H9 (cell line): ENCODE measurements around the gene FNDC3A. TPM values are rescaled to one million over a fixed set of nuclear protein-coding genes. Genes with fewer than 3 reads are reported as not detected.

Experiments
- DNase-seq: peaks from one replicate; pipeline ENCODE4 v3.0.0-alpha.2; 2017
- H2AFZ ChIP-seq: one replicate; pipeline ENCODE4 v1.6.1; 2013; ENCODE audit warnings: mild to moderate bottlenecking, low read length, control low read depth, moderate library complexity
- H2AK5ac ChIP-seq: 2 replicates; pipeline ENCODE4 v1.6.1; 2013; ENCODE audit warnings: low read length, control low read depth, mixed read lengths; ENCODE audit not compliant: insufficient read length
- H2BK120ac ChIP-seq: one replicate; pipeline ENCODE4 v1.6.1; 2013; ENCODE audit warnings: low read depth, mild to moderate bottlenecking, low read length, control low read depth, inconsistent platforms; ENCODE audit not compliant: poor library complexity, severe bottlenecking
- H2BK12ac ChIP-seq: 2 replicates; pipeline ENCODE4 v1.6.1; 2013; ENCODE audit warnings: low read length, control low read depth, mixed read lengths, low read depth; ENCODE audit not compliant: insufficient read length
- H2BK15ac ChIP-seq: 2 replicates; pipeline ENCODE4 v1.6.1; 2013; ENCODE audit warnings: low read depth, low read length, control low read depth
- H2BK20ac ChIP-seq: one replicate; pipeline ENCODE4 v1.6.1; 2013; ENCODE audit warnings: low read depth, mild to moderate bottlenecking, low read length, control low read depth, inconsistent platforms; ENCODE audit not compliant: poor library complexity, severe bottlenecking
- H2BK5ac ChIP-seq: 2 replicates; pipeline ENCODE4 v1.6.1; 2013; ENCODE audit warnings: low read length, control low read depth, mixed read lengths; ENCODE audit not compliant: insufficient read length
- H3K14ac ChIP-seq: 2 replicates; pipeline ENCODE4 v1.6.1; 2013; ENCODE audit warnings: low read length, control low read depth; ENCODE audit not compliant: insufficient read depth
- H3K18ac ChIP-seq: 2 replicates; pipeline ENCODE4 v1.6.1; 2013; ENCODE audit warnings: low read depth, mild to moderate bottlenecking, mixed read lengths, low read length, control low read depth; ENCODE audit not compliant: insufficient read length
- H3K23ac ChIP-seq: 2 replicates; pipeline ENCODE4 v1.6.1; 2013; ENCODE audit warnings: low read length, control low read depth, mixed read lengths, low read depth; ENCODE audit not compliant: insufficient read length
- H3K23me2 ChIP-seq: 2 replicates; pipeline ENCODE4 v1.6.1; 2013; ENCODE audit warnings: low read depth, mild to moderate bottlenecking, mixed read lengths, low read length, control low read depth; ENCODE audit not compliant: insufficient read length, poor library complexity, severe bottlenecking
- H3K27ac ChIP-seq: 2 replicates; pipeline ENCODE4 v1.5.1; 2013; ENCODE audit warnings: low read length, control low read depth, mixed read lengths, low read depth; ENCODE audit not compliant: insufficient read length
- H3K27me3 ChIP-seq: 2 replicates; pipeline ENCODE4 v1.6.1; 2013; ENCODE audit warnings: low read length, control low read depth, inconsistent platforms; ENCODE audit not compliant: insufficient read depth
- H3K4ac ChIP-seq: 2 replicates; pipeline ENCODE4 v1.6.1; 2013; ENCODE audit warnings: low read depth, mild to moderate bottlenecking, control low read depth, inconsistent platforms, low read length, moderate library complexity
- H3K4me1 ChIP-seq: 2 replicates; pipeline ENCODE4 v1.6.1; 2013; ENCODE audit warnings: low read length, control low read depth, inconsistent platforms; ENCODE audit not compliant: insufficient read depth
- H3K4me2 ChIP-seq: 2 replicates; pipeline ENCODE4 v1.6.1; 2013; ENCODE audit warnings: low read length, control low read depth, mixed read lengths; ENCODE audit not compliant: insufficient read length, insufficient read depth
- H3K56ac ChIP-seq: 2 replicates; pipeline ENCODE4 v1.6.1; 2013; ENCODE audit warnings: low read depth, mild to moderate bottlenecking, mixed read lengths, low read length, control low read depth; ENCODE audit not compliant: insufficient read length
- H3K79me1 ChIP-seq: 2 replicates; pipeline ENCODE4 v1.6.1; 2013; ENCODE audit warnings: low read depth, mild to moderate bottlenecking, moderate library complexity, low read length, control low read depth, inconsistent platforms; ENCODE audit not compliant: insufficient read depth, poor library complexity, severe bottlenecking
- H3K79me2 ChIP-seq: 2 replicates; pipeline ENCODE4 v1.6.1; 2013; ENCODE audit warnings: low read length, control low read depth, inconsistent platforms; ENCODE audit not compliant: insufficient read depth
- H3K9ac ChIP-seq: 2 replicates; pipeline ENCODE4 v1.6.1; 2013; ENCODE audit warnings: low read length, control low read depth, mixed read lengths; ENCODE audit not compliant: insufficient read length; ENCODE audit errors: extremely low read depth
- H3K9me3 ChIP-seq: one replicate; pipeline ENCODE4 v1.6.1; 2013; ENCODE audit warnings: low read depth, low read length, inconsistent platforms; ENCODE audit not compliant: control insufficient read depth
- H3T11ph ChIP-seq: one replicate; pipeline ENCODE4 v1.6.1; 2013; ENCODE audit warnings: mild to moderate bottlenecking, low read length, control low read depth, inconsistent platforms
- H4K20me1 ChIP-seq: one replicate; pipeline ENCODE4 v1.6.1; 2013; ENCODE audit not compliant: control insufficient read depth, insufficient read length, insufficient read depth
- H4K5ac ChIP-seq: 2 replicates; pipeline ENCODE4 v1.6.1; 2013; ENCODE audit warnings: low read depth, mild to moderate bottlenecking, mixed read lengths, low read length, control low read depth; ENCODE audit not compliant: insufficient read length
- H4K8ac ChIP-seq: replicated peaks from 2 replicates; pipeline ENCODE4 v1.6.1; 2013; ENCODE audit warnings: low read length, control low read depth, mixed read lengths, low read depth; ENCODE audit not compliant: insufficient read length
- H4K91ac ChIP-seq: 2 replicates; pipeline ENCODE4 v1.6.1; 2013; ENCODE audit warnings: low read depth, mild to moderate bottlenecking, moderate library complexity, mixed read lengths, low read length, control low read depth; ENCODE audit not compliant: insufficient read length
- H3K27ac Mint-ChIP-seq, 3 experiments: 2 replicates in 2 of 3; 3 replicates in 1 of 3; pipeline ENCODE4 v1.8.0; 2020 to 2021; ENCODE audit warnings: mixed read lengths in 3 of 3, mild to moderate bottlenecking in 1 of 3, moderate library complexity in 1 of 3
- H3K27me3 Mint-ChIP-seq: 2 replicates; pipeline ENCODE4 v1.8.0; 2021; ENCODE audit warnings: low read depth, mild to moderate bottlenecking, moderate library complexity, mixed read lengths
- H3K36me3 Mint-ChIP-seq, 3 experiments: 2 replicates in 2 of 3; 3 replicates in 1 of 3; pipeline ENCODE4 v1.8.0; 2020 to 2021; ENCODE audit warnings: low read depth in 3 of 3, mixed read lengths in 3 of 3; ENCODE audit not compliant: insufficient read depth in 1 of 3
- H3K4me1 Mint-ChIP-seq, 2 experiments: 2 replicates each; pipeline ENCODE4 v1.8.0; 2020; ENCODE audit warnings: mixed read lengths in 2 of 2
- H3K4me3 Mint-ChIP-seq, 2 experiments: 2 replicates in 1 of 2; 3 replicates in 1 of 2; pipeline ENCODE4 v1.8.0; 2020 to 2021; ENCODE audit warnings: mild to moderate bottlenecking in 2 of 2, mixed read lengths in 2 of 2, moderate library complexity in 1 of 2
- H3K9me3 Mint-ChIP-seq, 2 experiments: 2 replicates in 1 of 2; 3 replicates in 1 of 2; pipeline ENCODE4 v1.8.0; 2020; ENCODE audit warnings: mild to moderate bottlenecking in 2 of 2, mixed read lengths in 2 of 2, moderate library complexity in 1 of 2
- WGBS: extraction: QIAGEN DNeasy Blood & Tissue Kit; methylation state at CpG from one replicate; pipeline ENCODE4 v1.1.7; 2013; ENCODE audit warnings: missing lambda C conversion rate, low lambda C conversion rate, mixed read lengths; ENCODE audit not compliant: insufficient read length; ENCODE audit errors: extremely low coverage; 5-methylcytosine and 5-hydroxymethylcytosine counted together
- total RNA-seq: library from RNA; stranded (reverse); gene quantifications from 2 replicates; pipeline ENCODE4 v1.2.1, GENCODE V29; 2021
- TF ChIP-seq, protein P1 (sequence below): fragments of 200-600 bp; sonication (generic); conservative IDR thresholded peaks from 3 replicates; pipeline ENCODE4 v1.8.0; 2021; ENCODE audit warnings: antibody characterized with exemption, mild to moderate bottlenecking

FNDC3A gene
- total RNA-seq, 1 experiment from 2014 or later = 27.4 TPM

DNA sequence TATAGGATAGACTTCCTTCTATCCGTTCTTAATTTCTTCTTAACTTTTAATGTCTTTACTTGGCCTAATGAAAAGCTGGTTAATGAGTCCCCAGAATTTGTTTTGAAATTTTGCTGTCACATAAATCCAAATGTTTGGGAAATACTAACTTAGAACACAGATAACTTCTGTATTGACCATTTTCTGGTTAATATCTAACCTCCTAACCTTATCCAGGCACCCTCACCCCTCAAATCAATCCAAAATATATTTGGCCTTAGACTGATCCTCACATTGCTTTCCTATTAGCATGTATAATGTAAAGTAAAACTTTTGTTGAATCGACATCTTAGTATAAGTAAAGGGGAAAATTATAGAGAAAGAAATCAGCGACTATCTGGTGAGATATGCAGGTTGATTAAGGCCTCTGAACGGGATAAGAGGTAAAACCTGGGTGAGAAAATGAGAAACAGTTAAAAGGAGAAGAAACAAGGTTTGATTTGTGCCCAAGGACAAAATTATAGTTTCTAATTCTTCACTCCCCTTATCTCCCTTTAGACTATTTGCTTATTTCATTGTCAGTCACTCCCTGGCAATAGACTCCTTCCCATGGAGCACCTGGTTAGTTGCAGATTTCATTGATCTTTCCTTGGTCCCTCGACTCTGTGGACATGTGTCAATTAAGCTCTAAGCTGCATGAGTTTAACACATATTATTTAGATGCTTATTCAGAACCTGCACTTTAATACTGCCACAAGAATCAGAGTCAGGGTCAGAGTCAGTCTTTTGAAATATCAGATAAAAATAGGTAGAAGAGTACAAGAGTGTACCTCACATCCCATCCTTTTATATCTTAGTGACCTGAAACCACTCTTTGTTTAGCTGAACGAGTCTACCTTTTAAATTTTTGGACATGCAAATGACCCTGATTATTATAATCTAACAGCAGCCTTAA lies 125.2 kb downstream of the FNDC3A start:
- H4K91ac ChIP-seq = no peak overlapping the region
- H3K23ac ChIP-seq = no peak overlapping the region
- no peak overlapping the region for H2BK120ac ChIP-seq
- H2BK20ac ChIP-seq = no peak overlapping the region
- H3K27me3 ChIP-seq = no peaks in the 10 kb centered on the region
- H3K4ac ChIP-seq = no peak overlapping the region
- no peaks in the 10 kb centered on the region for H3K79me2 ChIP-seq
- no peak overlapping the region for H4K5ac ChIP-seq
- no peak overlapping the region for H3K4me2 ChIP-seq
- Mint-ChIP-seq H3K9me3 (no peaks in the 10 kb centered on the region), H3K36me3 (no peaks in the 10 kb centered on the region), H3K27ac (no peak overlapping the region), H3K4me3 (no peak overlapping the region), H3K27me3 (no peaks in the 10 kb centered on the region), H3K4me1 (no peaks in the 10 kb centered on the region)
- H3K18ac ChIP-seq = no peak overlapping the region
- H3K9ac ChIP-seq = no peak overlapping the region
- no peaks in the 10 kb centered on the region for H4K20me1 ChIP-seq
- no peak overlapping the region for H3K27ac ChIP-seq
- H2BK12ac ChIP-seq = no peak overlapping the region
- no peak overlapping the region for H2BK15ac ChIP-seq
- TF ChIP-seq, protein P1, sequence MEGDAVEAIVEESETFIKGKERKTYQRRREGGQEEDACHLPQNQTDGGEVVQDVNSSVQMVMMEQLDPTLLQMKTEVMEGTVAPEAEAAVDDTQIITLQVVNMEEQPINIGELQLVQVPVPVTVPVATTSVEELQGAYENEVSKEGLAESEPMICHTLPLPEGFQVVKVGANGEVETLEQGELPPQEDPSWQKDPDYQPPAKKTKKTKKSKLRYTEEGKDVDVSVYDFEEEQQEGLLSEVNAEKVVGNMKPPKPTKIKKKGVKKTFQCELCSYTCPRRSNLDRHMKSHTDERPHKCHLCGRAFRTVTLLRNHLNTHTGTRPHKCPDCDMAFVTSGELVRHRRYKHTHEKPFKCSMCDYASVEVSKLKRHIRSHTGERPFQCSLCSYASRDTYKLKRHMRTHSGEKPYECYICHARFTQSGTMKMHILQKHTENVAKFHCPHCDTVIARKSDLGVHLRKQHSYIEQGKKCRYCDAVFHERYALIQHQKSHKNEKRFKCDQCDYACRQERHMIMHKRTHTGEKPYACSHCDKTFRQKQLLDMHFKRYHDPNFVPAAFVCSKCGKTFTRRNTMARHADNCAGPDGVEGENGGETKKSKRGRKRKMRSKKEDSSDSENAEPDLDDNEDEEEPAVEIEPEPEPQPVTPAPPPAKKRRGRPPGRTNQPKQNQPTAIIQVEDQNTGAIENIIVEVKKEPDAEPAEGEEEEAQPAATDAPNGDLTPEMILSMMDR = no peak
- no peak overlapping the region for H2AK5ac ChIP-seq
- no peaks in the 10 kb centered on the region for H3K79me1 ChIP-seq
- no peak overlapping the region for H2BK5ac ChIP-seq
- H3K23me2 ChIP-seq = no peaks in the 10 kb centered on the region
- no peaks in the 10 kb centered on the region for H3K4me1 ChIP-seq
- no peaks in the 10 kb centered on the region for H3K9me3 ChIP-seq
- no CpG with 5 or more reads among the region's 6 CpGs for WGBS
- no peak overlapping the region for H3K14ac ChIP-seq
- no peak for DNase-seq
- H4K8ac ChIP-seq = no peak overlapping the region
- H3T11ph ChIP-seq = no peak overlapping the region
- H2AFZ ChIP-seq = no peak overlapping the region
- H3K56ac ChIP-seq = no peak overlapping the region
